ENCODE measurements around the gene CTTNBP2.

CTTNBP2 gene

GRCh38 chr7:117706210-117706609, 167.0 kb downstream of the CTTNBP2 start:
- no peak overlapping the region for H3K4me3 ChIP-seq (ENCODE audit: low read depth in 1 of 2, low read length in 1 of 2)
- H3K9me3 ChIP-seq: no peaks in the 10 kb centered on the region
- H3K4me1 ChIP-seq (ENCODE audit: control insufficient read depth in 1 of 2, insufficient read depth in 1 of 2, low read depth in 1 of 2, low read length in 1 of 2): no peaks in the 10 kb centered on the region
- TF ChIP-seq CTCF (IDR thresholded peaks at IDR 0.05): no peak
- no peak overlapping the region for H3K27ac ChIP-seq
- H3K27me3 ChIP-seq: no peaks in the 10 kb centered on the region
- no peaks in the 10 kb centered on the region for H3K36me3 ChIP-seq

GRCh38 chr7:117705630-117706029, 167.6 kb downstream of the CTTNBP2 start:
- H3K27me3 ChIP-seq: no peaks in the 10 kb centered on the region
- no peaks in the 10 kb centered on the region for H3K4me1 ChIP-seq (ENCODE audit: control insufficient read depth in 1 of 2, insufficient read depth in 1 of 2, low read depth in 1 of 2, low read length in 1 of 2)
- H3K27ac ChIP-seq: no peak overlapping the region
- no peaks in the 10 kb centered on the region for H3K9me3 ChIP-seq
- H3K4me3 ChIP-seq (ENCODE audit: low read depth in 1 of 2, low read length in 1 of 2): no peak overlapping the region
- no peak for TF ChIP-seq CTCF (IDR thresholded peaks at IDR 0.05)
- no peaks in the 10 kb centered on the region for H3K36me3 ChIP-seq

- no peaks in the 10 kb centered on the region for H3K4me1 ChIP-seq (ENCODE audit: control insufficient read depth in 1 of 2, insufficient read depth in 1 of 2, low read depth in 1 of 2, low read length in 1 of 2)
- no peaks in the 10 kb centered on the region for H3K27me3 ChIP-seq
- H3K9me3 ChIP-seq: no peaks in the 10 kb centered on the region
- TF ChIP-seq CTCF (IDR thresholded peaks at IDR 0.05): no peak
- no peaks in the 10 kb centered on the region for H3K36me3 ChIP-seq
- no peak overlapping the region for H3K4me3 ChIP-seq (ENCODE audit: low read depth in 1 of 2, low read length in 1 of 2)
- H3K27ac ChIP-seq: no peak overlapping the region
These were observed 169.2 kb downstream of the CTTNBP2 start for GRCh38 chr7:117704063-117704462.

GRCh38 chr7:117698018-117698417, 175.2 kb downstream of the CTTNBP2 start:
- Histone ChIP-seq H3K4me3 (ENCODE audit: low read depth in 1 of 2, low read length in 1 of 2) (no peak overlapping the region), H3K9me3 (no peaks in the 10 kb centered on the region), H3K27ac (no peak overlapping the region), H3K36me3 (no peaks in the 10 kb centered on the region), H3K4me1 (ENCODE audit: control insufficient read depth in 1 of 2, insufficient read depth in 1 of 2, low read depth in 1 of 2, low read length in 1 of 2) (no peaks in the 10 kb centered on the region), H3K27me3 (no peaks in the 10 kb centered on the region)
- TF ChIP-seq CTCF (IDR thresholded peaks at IDR 0.05): no peak

- H3K36me3 ChIP-seq: no peaks in the 10 kb centered on the region
- H3K4me1 ChIP-seq (ENCODE audit: control insufficient read depth in 1 of 2, insufficient read depth in 1 of 2, low read depth in 1 of 2, low read length in 1 of 2): no peaks in the 10 kb centered on the region
- TF ChIP-seq CTCF (IDR thresholded peaks at IDR 0.05): no peak
- no peak overlapping the region for H3K27ac ChIP-seq
- no peak overlapping the region for H3K4me3 ChIP-seq (ENCODE audit: low read depth in 1 of 2, low read length in 1 of 2)
- H3K27me3 ChIP-seq: no peaks in the 10 kb centered on the region
- no peaks in the 10 kb centered on the region for H3K9me3 ChIP-seq
These were observed 180.9 kb downstream of the CTTNBP2 start for GRCh38 chr7:117692338-117692737.

- H3K27me3 ChIP-seq: no peaks in the 10 kb centered on the region
- H3K9me3 ChIP-seq: no peaks in the 10 kb centered on the region
- no peaks in the 10 kb centered on the region for H3K36me3 ChIP-seq
- H3K27ac ChIP-seq: no peak overlapping the region
- no peak overlapping the region for H3K4me3 ChIP-seq (ENCODE audit: low read depth in 1 of 2, low read length in 1 of 2)
- TF ChIP-seq CTCF (IDR thresholded peaks at IDR 0.05): no peak
- no peaks in the 10 kb centered on the region for H3K4me1 ChIP-seq (ENCODE audit: control insufficient read depth in 1 of 2, insufficient read depth in 1 of 2, low read depth in 1 of 2, low read length in 1 of 2)
These were observed 183.1 kb downstream of the CTTNBP2 start for GRCh38 chr7:117690147-117690546.
